A549 (cell line): ENCODE measurements around the gene VEGFC. TPM values are rescaled to one million over a fixed set of nuclear protein-coding genes. Genes with fewer than 3 reads are reported as not detected.

Experiments
- ATAC-seq, 2 experiments: fragments of 200-7000 bp in 1 of 2; fragments of >200 bp in 1 of 2; cut with Nextera tagmentation in 1 of 2; cut with Tn5 transposase in 1 of 2; 3 replicates each; pipeline versions ENCODE4 v1.8.0 to v1.9.1; 2018 to 2020; ENCODE audit warnings: mild to moderate bottlenecking in 1 of 2, moderate library complexity in 1 of 2
- CTCF ChIA-PET: fragments of 300-600 bp; sonication (Branson Sonifier 250); formaldehyde crosslinking; extraction: SDS; loops from one replicate; lab custom pipeline; 2021; ENCODE audit warnings: antibody characterized with exemption, inconsistent platforms; lab: Yijun Ruan, JAX
- POLR2A ChIA-PET: fragments of 350-600 bp; formaldehyde crosslinking; extraction: SDS; loops from one replicate; lab custom pipeline; 2021; ENCODE audit warnings: antibody characterized with exemption, inconsistent platforms; lab: Yijun Ruan, JAX
- DNase-seq, 2 experiments: peaks; one replicate each; pipeline versions ENCODE4 v3.0.0 to v3.0.0-alpha.2; 2011 to 2016; ENCODE audit warnings: low read depth in 1 of 2, low spot score in 1 of 2
- FAIRE-seq: peaks from 2 replicates; lab custom pipeline; 2011; peaks lifted over from hg19 to GRCh38; lab: Jason Lieb, UNC
- H3K27ac ChIP-seq, 2 experiments: fragments of >200 bp; sonication (Bioruptor Twin); formaldehyde crosslinking; 3 replicates each; pipeline ENCODE4 v1.5.1; 2016 to 2017
- H3K4me1 ChIP-seq: fragments of >200 bp; sonication (Bioruptor Twin); formaldehyde crosslinking; 3 replicates; pipeline ENCODE4 v1.6.1; 2016
- H3K4me2 ChIP-seq: fragments of >200 bp; sonication (Bioruptor Twin); formaldehyde crosslinking; 3 replicates; pipeline ENCODE4 v1.6.1; 2016
- H3K4me3 ChIP-seq: fragments of >200 bp; sonication (Bioruptor Twin); formaldehyde crosslinking; 3 replicates; pipeline ENCODE4 v1.5.1; 2016
- H3K9me3 ChIP-seq: fragments of >200 bp; sonication (Bioruptor Twin); formaldehyde crosslinking; 3 replicates; pipeline ENCODE4 v1.6.1; 2016
- CBX2 ChIP-seq: fragments of 200-600 bp; sonication (generic); IDR thresholded peaks from 2 replicates; pipeline ENCODE4 v1.6.1; 2016; ENCODE audit warnings: low read depth, mild to moderate bottlenecking, borderline replicate concordance
- CBX8 ChIP-seq: fragments of 200-600 bp; sonication (generic); IDR thresholded peaks from 2 replicates; pipeline ENCODE4 v1.6.1; 2016
- CEBPB ChIP-seq, 2 experiments: fragments of >200 bp in 1 of 2; sonication (Bioruptor Twin) in 1 of 2; formaldehyde crosslinking in 1 of 2; IDR thresholded peaks; 2 replicates each; pipeline ENCODE4 v1.6.1; 2012 to 2016
- EHF ChIP-seq: fragments of 250-450 bp; sonication (Bioruptor Pico); IDR thresholded peaks from 2 replicates; pipeline ENCODE4 v1.5.0; 2020; ENCODE audit warnings: mild to moderate bottlenecking
- FOSL2 ChIP-seq, 2 experiments: fragments of 450-650 bp in 1 of 2; fragments of >200 bp in 1 of 2; sonication (Bioruptor Twin) in 1 of 2; formaldehyde crosslinking; IDR thresholded peaks; 2 replicates each; pipeline versions ENCODE4 v1.5.0 to v1.6.1; 2016 to 2020; ENCODE audit warnings: mild to moderate bottlenecking in 1 of 2, moderate library complexity in 1 of 2
- FOXS1 ChIP-seq: fragments of 250-450 bp; sonication (Bioruptor Pico); IDR thresholded peaks from 2 replicates; pipeline ENCODE4 v1.5.0; 2020; ENCODE audit warnings: mild to moderate bottlenecking, moderate library complexity
- GATA3 ChIP-seq: IDR thresholded peaks from 2 replicates; pipeline ENCODE4 v1.6.1; 2012; ENCODE audit warnings: borderline replicate concordance
- HEYL ChIP-seq: fragments of 250-450 bp; sonication (Bioruptor Pico); IDR thresholded peaks from 2 replicates; pipeline ENCODE4 v1.8.0; 2021; ENCODE audit warnings: mild to moderate bottlenecking, moderate library complexity
- KDM5A ChIP-seq: fragments of 200-600 bp; sonication (generic); IDR thresholded peaks from 2 replicates; pipeline ENCODE4 v1.6.1; 2016; ENCODE audit warnings: antibody characterized with exemption, mild to moderate bottlenecking
- MAFK ChIP-seq: fragments of 450-650 bp; IDR thresholded peaks from 2 replicates; pipeline ENCODE4 v1.6.1; 2014; ENCODE audit not compliant: partially characterized antibody
- MAZ ChIP-seq: fragments of 150-350 bp; IDR thresholded peaks from 2 replicates; pipeline ENCODE4 v1.6.1; 2014; ENCODE audit warnings: antibody characterized with exemption, low read depth, low read length, borderline replicate concordance
- RARB ChIP-seq: fragments of 250-450 bp; sonication (Bioruptor Pico); IDR thresholded peaks from 2 replicates; pipeline ENCODE4 v1.8.0; 2021; ENCODE audit warnings: mild to moderate bottlenecking, moderate library complexity
- RNF2 ChIP-seq: fragments of 200-600 bp; sonication (generic); IDR thresholded peaks from 2 replicates; pipeline ENCODE4 v1.6.1; 2016; ENCODE audit warnings: low read depth, mild to moderate bottlenecking, antibody characterized with exemption, moderate library complexity, borderline replicate concordance
- TP53 ChIP-seq: fragments of 250-450 bp; sonication (Bioruptor Pico); IDR thresholded peaks from 2 replicates; pipeline ENCODE4 v1.5.0; 2021; ENCODE audit warnings: mild to moderate bottlenecking, moderate library complexity
- ZFP36 ChIP-seq: fragments of 450-650 bp; IDR thresholded peaks from 2 replicates; pipeline ENCODE4 v1.6.1; 2014; ENCODE audit warnings: borderline replicate concordance; ENCODE audit not compliant: partially characterized antibody
- WGBS: methylation state at CpG from one replicate; pipeline ENCODE4 v1.1.6; 2017; ENCODE audit errors: missing lambda C conversion rate; 5-methylcytosine and 5-hydroxymethylcytosine counted together
- polyA plus RNA-seq, 4 experiments: library from polyadenylated mRNA; depleted of rRNA in 3 of 4; stranded (reverse); fragments of >200 nt; fragmentation: RNase III in 1 of 4; extraction: RNeasy Plus Mini Kit Qiagen cat#74134 plus additional on column Dnase treatment in 1 of 4; gene quantifications; 2 replicates in 3 of 4; 3 replicates in 1 of 4; pipeline ENCODE4 v1.2.3, GENCODE V29; 2011 to 2017
- TF ChIP-seq, protein P1 (sequence below): IDR thresholded peaks from 2 replicates; pipeline ENCODE4 v1.6.1; 2012
- TF ChIP-seq, protein P2 (sequence below): fragments of >200 bp; sonication (Bioruptor Twin); formaldehyde crosslinking; IDR thresholded peaks from 2 replicates; pipeline ENCODE4 v1.6.1; 2016
- TF ChIP-seq, protein P3 (sequence below): fragments of 200-600 bp; sonication (generic); IDR thresholded peaks from 2 replicates; pipeline ENCODE4 v1.6.1; 2016; ENCODE audit warnings: antibody characterized with exemption, mild to moderate bottlenecking, moderate library complexity
- TF ChIP-seq, protein P4 (sequence below): fragments of 250-450 bp; sonication (Bioruptor Pico); IDR thresholded peaks from 2 replicates; pipeline ENCODE4 v1.5.0; 2020; ENCODE audit warnings: low read depth, mild to moderate bottlenecking, moderate library complexity
- TF ChIP-seq, protein P5 (sequence below): IDR thresholded peaks from 2 replicates; pipeline ENCODE4 v1.6.1; 2012
- TF ChIP-seq, protein P6 (sequence below): fragments of 150-350 bp; IDR thresholded peaks from 2 replicates; pipeline ENCODE4 v1.6.1; 2014; ENCODE audit warnings: low read depth, mild to moderate bottlenecking, low read length

Gene VEGFC
- polyA plus RNA-seq, 2 of the 4 experiments (the other 2 are of a cell fraction) = 11.6 to 14.4 TPM

DNA sequence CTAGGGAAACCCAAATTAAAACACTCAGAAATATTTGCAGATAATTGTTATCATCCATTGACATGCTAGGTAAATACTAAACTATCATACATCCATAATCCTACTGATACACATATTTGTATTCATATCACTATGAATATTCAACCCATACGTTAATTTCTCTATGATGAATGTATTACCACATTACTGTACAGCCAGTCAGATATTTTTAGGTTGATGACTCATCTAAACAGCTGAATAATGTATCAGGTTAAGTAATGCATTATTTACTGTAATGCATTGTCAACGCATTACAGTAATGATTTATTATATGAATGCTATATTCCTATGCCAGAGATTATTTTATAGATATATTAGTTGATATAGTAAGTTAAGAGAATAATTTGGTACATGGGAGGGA lies 37.1 kb downstream of the VEGFC start:
- DNase-seq (no peak), ATAC-seq (no peak), FAIRE-seq (no peak)
- ChIA-PET CTCF (interaction anchor here (0.9 to 2.1 kb wide), 2 partner anchors 15 to 292 kb away, joined by 3 to 5 read pairs; no protein-coding TSS in a partner anchor), POLR2A (no interaction called here)
- Histone ChIP-seq H3K4me2 (no peak overlapping the region), H3K9me3 (no peaks in the 10 kb centered on the region), H3K27ac (no peak overlapping the region), H3K4me1 (peaks cover 16% of the 10 kb centered on the region), H3K4me3 (no peak overlapping the region)
- no peak for TF ChIP-seq HEYL (CRISPR knock-in tag)
- TF ChIP-seq FOSL2 (IDR thresholded peaks at IDR 0.05) = no peak
- peak; percentile 69 for TF ChIP-seq FOSL2 (CRISPR knock-in tag; IDR thresholded peaks at IDR 0.05)
- TF ChIP-seq MAFK = no peak
- TF ChIP-seq MAZ = no peak
- TF ChIP-seq GATA3 = no peak
- 68% methylated on average over 2 of the region's 2 CpGs for WGBS

DNA sequence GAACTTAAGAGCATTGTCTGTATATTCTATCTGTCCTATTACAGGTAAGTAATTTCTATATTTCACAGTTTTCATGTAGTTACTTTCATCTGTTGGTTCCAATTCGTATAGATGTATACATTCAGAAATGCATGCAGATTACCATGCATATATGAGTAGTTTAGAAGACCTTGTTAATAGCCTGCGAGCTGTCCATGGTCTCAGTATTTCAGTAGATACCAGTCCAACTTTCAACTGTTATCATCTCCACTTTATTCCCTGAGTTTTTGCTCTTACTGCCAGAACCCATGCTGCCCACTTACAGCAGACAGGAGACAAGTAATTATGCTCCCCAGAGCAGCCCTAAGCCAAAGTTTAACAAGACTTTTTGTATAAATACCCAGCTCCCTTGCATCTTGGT lies 37.7 kb downstream of the VEGFC start:
- H3K4me2 ChIP-seq = no peak overlapping the region
- WGBS = 88% methylated on average over 2 of the region's 2 CpGs
- H3K4me3 ChIP-seq = no peak overlapping the region
- TF ChIP-seq CBX8 (no peak), FOXS1 (CRISPR knock-in tag) (no peak), RARB (CRISPR knock-in tag) (no peak), ZFP36 (no peak), TP53 (no peak), FOSL2 (IDR thresholded peaks at IDR 0.05) (no peak), FOSL2 (CRISPR knock-in tag; IDR thresholded peaks at IDR 0.05) (no peak)
- TF ChIP-seq, protein P1, sequence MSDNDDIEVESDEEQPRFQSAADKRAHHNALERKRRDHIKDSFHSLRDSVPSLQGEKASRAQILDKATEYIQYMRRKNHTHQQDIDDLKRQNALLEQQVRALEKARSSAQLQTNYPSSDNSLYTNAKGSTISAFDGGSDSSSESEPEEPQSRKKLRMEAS = no peak
- TF ChIP-seq, protein P2, sequence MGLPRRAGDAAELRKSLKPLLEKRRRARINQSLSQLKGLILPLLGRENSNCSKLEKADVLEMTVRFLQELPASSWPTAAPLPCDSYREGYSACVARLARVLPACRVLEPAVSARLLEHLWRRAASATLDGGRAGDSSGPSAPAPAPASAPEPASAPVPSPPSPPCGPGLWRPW = no peak
- TF ChIP-seq, protein P3, sequence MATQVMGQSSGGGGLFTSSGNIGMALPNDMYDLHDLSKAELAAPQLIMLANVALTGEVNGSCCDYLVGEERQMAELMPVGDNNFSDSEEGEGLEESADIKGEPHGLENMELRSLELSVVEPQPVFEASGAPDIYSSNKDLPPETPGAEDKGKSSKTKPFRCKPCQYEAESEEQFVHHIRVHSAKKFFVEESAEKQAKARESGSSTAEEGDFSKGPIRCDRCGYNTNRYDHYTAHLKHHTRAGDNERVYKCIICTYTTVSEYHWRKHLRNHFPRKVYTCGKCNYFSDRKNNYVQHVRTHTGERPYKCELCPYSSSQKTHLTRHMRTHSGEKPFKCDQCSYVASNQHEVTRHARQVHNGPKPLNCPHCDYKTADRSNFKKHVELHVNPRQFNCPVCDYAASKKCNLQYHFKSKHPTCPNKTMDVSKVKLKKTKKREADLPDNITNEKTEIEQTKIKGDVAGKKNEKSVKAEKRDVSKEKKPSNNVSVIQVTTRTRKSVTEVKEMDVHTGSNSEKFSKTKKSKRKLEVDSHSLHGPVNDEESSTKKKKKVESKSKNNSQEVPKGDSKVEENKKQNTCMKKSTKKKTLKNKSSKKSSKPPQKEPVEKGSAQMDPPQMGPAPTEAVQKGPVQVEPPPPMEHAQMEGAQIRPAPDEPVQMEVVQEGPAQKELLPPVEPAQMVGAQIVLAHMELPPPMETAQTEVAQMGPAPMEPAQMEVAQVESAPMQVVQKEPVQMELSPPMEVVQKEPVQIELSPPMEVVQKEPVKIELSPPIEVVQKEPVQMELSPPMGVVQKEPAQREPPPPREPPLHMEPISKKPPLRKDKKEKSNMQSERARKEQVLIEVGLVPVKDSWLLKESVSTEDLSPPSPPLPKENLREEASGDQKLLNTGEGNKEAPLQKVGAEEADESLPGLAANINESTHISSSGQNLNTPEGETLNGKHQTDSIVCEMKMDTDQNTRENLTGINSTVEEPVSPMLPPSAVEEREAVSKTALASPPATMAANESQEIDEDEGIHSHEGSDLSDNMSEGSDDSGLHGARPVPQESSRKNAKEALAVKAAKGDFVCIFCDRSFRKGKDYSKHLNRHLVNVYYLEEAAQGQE = peak; percentile 38; the same call in 1 of the 2 replicates
- no peak for ATAC-seq
- POLR2A ChIA-PET = no interaction called here
- CTCF ChIA-PET = interaction anchor here (0.9 kb wide), 1 partner anchor 16 kb away, joined by 3 read pairs; no protein-coding TSS in a partner anchor
- no peak overlapping the region for H3K27ac ChIP-seq
- H3K9me3 ChIP-seq = no peaks in the 10 kb centered on the region
- peaks cover 19% of the 10 kb centered on the region for H3K4me1 ChIP-seq
- DNase-seq = no peak
- FAIRE-seq = no peak

DNA sequence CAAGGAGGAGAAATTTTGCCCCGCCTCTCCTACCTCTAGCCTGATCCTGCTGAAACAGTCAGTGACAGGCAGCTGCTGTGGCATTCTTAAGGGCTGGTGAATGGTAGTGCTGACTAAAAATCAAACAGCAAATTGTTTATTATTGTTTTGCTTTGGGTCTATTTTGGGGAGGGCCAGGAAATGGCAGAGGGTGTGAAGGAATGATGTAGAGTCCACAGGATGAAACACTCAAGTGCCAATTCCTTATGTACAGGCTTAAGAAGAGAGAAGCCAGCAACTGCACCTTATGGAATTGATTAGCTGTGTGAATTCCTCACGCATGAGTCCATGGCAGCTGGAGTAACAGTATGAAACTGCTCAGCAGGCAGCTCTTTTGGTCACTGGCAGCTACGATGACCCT lies 39.7 kb downstream of the VEGFC start:
- POLR2A ChIA-PET = no interaction called here
- Histone ChIP-seq H3K4me3 (no peak overlapping the region), H3K27ac (peak overlapping the region in 1 of 2 experiments; percentile 51; a peak in 1 of 6 replicates), H3K4me2 (peak overlapping the region; percentile 43), H3K9me3 (no peaks in the 10 kb centered on the region), H3K4me1 (peaks cover 19% of the 10 kb centered on the region)
- WGBS = 48% methylated on average over 3 of the region's 3 CpGs
- FAIRE-seq (no peak), ATAC-seq (peak in 1 of 2 experiments; percentile 69; a peak in 3 of 6 replicates), DNase-seq (no peak)
- CTCF ChIA-PET = no interaction called here
- TF ChIP-seq CBX2 (no peak), KDM5A (no peak), CEBPB (IDR thresholded peaks at IDR 0.05) (no peak), EHF (CRISPR knock-in tag) (no peak), CBX8 (no peak), RNF2 (no peak), HEYL (CRISPR knock-in tag) (no peak)
- TF ChIP-seq, protein P3 = no peak
- TF ChIP-seq, protein P4, sequence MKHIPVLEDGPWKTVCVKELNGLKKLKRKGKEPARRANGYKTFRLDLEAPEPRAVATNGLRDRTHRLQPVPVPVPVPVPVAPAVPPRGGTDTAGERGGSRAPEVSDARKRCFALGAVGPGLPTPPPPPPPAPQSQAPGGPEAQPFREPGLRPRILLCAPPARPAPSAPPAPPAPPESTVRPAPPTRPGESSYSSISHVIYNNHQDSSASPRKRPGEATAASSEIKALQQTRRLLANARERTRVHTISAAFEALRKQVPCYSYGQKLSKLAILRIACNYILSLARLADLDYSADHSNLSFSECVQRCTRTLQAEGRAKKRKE = no peak
- TF ChIP-seq, protein P5, sequence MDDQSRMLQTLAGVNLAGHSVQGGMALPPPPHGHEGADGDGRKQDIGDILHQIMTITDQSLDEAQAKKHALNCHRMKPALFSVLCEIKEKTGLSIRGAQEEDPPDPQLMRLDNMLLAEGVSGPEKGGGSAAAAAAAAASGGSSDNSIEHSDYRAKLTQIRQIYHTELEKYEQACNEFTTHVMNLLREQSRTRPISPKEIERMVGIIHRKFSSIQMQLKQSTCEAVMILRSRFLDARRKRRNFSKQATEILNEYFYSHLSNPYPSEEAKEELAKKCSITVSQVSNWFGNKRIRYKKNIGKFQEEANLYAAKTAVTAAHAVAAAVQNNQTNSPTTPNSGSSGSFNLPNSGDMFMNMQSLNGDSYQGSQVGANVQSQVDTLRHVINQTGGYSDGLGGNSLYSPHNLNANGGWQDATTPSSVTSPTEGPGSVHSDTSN = no peak
- TF ChIP-seq, protein P1 = no peak
- TF ChIP-seq, protein P6, sequence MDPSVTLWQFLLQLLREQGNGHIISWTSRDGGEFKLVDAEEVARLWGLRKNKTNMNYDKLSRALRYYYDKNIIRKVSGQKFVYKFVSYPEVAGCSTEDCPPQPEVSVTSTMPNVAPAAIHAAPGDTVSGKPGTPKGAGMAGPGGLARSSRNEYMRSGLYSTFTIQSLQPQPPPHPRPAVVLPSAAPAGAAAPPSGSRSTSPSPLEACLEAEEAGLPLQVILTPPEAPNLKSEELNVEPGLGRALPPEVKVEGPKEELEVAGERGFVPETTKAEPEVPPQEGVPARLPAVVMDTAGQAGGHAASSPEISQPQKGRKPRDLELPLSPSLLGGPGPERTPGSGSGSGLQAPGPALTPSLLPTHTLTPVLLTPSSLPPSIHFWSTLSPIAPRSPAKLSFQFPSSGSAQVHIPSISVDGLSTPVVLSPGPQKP = no peak
